Astrocyte of the spinal cord (primary cell): ENCODE data around the gene XRCC6.
A peak's percentile ranks its signal among the peaks of the same experiment; 100 is the strongest.

ENCODE experiments used
- DNase-seq: peaks from one replicate; pipeline ENCODE4 v3.0.0; 2011; ENCODE audit warnings: low read depth, low spot score
- H3K4me3 ChIP-seq: 2 replicates; pipeline ENCODE4 v1.5.1; 2011; ENCODE audit warnings: low read depth, mild to moderate bottlenecking, low read length, moderate library complexity
- CTCF ChIP-seq: IDR thresholded peaks from 2 replicates; pipeline ENCODE4 v1.5.1; 2012; ENCODE audit warnings: low read depth, mild to moderate bottlenecking, low read length, inconsistent platforms
- in situ Hi-C: cut with HindIII; loops from 2 replicates; pipeline ENCODE4 v1.10.0; 2017; ENCODE audit warnings: low sequenced_read_pairs

Gene XRCC6

GRCh38 chr22:41598081-41598480 is 23.0 kb upstream of the XRCC6 start:
- in situ Hi-C loops, result no loop called here
- TF ChIP-seq CTCF, result no peak
- no peak overlapping the region for H3K4me3 ChIP-seq
- peak; percentile 84 for DNase-seq

GRCh38 chr22:41598891-41599635 is 22.0 kb upstream of the XRCC6 start:
- no peak for DNase-seq
- no peak overlapping the region for H3K4me3 ChIP-seq
- in situ Hi-C loops, result no loop called here
- no peak for TF ChIP-seq CTCF

- H3K4me3 ChIP-seq, result no peak overlapping the region
- no peak for TF ChIP-seq CTCF
- no peak for DNase-seq
- in situ Hi-C loops, result no loop called here
Measured at GRCh38 chr22:41600976-41601375, 20.1 kb upstream of the XRCC6 start.

- DNase-seq, result peak; percentile 24
- TF ChIP-seq CTCF, result no peak
- H3K4me3 ChIP-seq, result no peak overlapping the region
- in situ Hi-C loops, result no loop called here
Measured at GRCh38 chr22:41603873-41604332, 17.2 kb upstream of the XRCC6 start.

GRCh38 chr22:41608386-41608785 is 12.7 kb upstream of the XRCC6 start:
- no peak for DNase-seq
- in situ Hi-C loops, result no loop called here
- no peak for TF ChIP-seq CTCF

GRCh38 chr22:41612603-41613306 is 8.3 kb upstream of the XRCC6 start:
- DNase-seq, result no peak
- no peak overlapping the region for H3K4me3 ChIP-seq
- TF ChIP-seq CTCF, result no peak
- in situ Hi-C loops, result no loop called here

More at GRCh38 chr22:41608386-41608785, 12.7 kb upstream of the XRCC6 start:
- H3K4me3 ChIP-seq, result no peak overlapping the region
